Stomach smooth muscle (tissue), 2 donors: Measurements from ENCODE around the gene SMARCA2.

ENCODE experiments used
- H3K27ac ChIP-seq: one replicate; pipeline ENCODE4 v1.7.0; 2013; ENCODE audit warnings: mild to moderate bottlenecking, low read length, inconsistent platforms
- H3K27me3 ChIP-seq, 2 donors: one replicate each; pipeline ENCODE4 v1.7.0; 2013; ENCODE audit warnings: low read length in 2 of 2; ENCODE audit not compliant: insufficient read depth in 2 of 2, control insufficient read depth in 1 of 2
- H3K36me3 ChIP-seq, 2 donors: one replicate each; pipeline ENCODE4 v1.7.0; 2013; ENCODE audit warnings: low read length in 2 of 2; ENCODE audit not compliant: control insufficient read depth in 2 of 2, insufficient read depth in 2 of 2
- H3K4me1 ChIP-seq: one replicate; pipeline ENCODE4 v1.7.0; 2013; ENCODE audit warnings: low read length; ENCODE audit not compliant: control insufficient read depth, insufficient read depth
- H3K4me3 ChIP-seq, 2 donors: one replicate each; pipeline ENCODE4 v1.7.0; 2013; ENCODE audit warnings: low read length in 2 of 2
- H3K9ac ChIP-seq, 2 donors: one replicate each; pipeline ENCODE4 v1.7.0; 2013; ENCODE audit warnings: low read length in 2 of 2, mild to moderate bottlenecking in 1 of 2
- H3K9me3 ChIP-seq, 2 donors: one replicate each; pipeline ENCODE4 v1.7.0; 2013; ENCODE audit warnings: low read length in 2 of 2; ENCODE audit not compliant: control insufficient read depth in 2 of 2
- donor health status: healthy.
- donor health status: Pancreatic carcinoma.

The SMARCA2 gene

DNA sequence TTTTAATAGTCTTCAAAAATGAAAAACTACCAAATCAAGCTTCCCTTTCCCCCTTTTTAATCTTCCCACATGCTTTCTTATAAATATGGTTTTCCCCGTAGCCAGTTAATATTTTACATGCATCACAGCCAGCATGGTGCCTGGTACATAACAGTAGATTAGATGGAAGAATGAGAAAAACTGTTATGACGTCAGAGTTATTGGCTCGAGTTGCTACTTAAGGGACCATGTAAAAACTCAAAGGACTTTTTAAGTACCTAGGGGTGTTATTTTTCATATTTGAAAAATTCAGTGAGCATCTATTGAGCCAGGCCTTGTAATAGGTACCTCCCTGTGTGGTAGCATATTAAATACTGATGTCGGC is 176.4 kb downstream of the SMARCA2 start:
- Histone ChIP-seq H3K36me3 (peaks cover 31 to 38% of the 10 kb centered on the region in 2 donors), H3K4me3 (no peak overlapping the region), H3K27me3 (no peaks in the 10 kb centered on the region), H3K27ac (no peak overlapping the region), H3K9ac (no peak overlapping the region), H3K9me3 (no peaks in the 10 kb centered on the region), H3K4me1 (no peaks in the 10 kb centered on the region)

DNA sequence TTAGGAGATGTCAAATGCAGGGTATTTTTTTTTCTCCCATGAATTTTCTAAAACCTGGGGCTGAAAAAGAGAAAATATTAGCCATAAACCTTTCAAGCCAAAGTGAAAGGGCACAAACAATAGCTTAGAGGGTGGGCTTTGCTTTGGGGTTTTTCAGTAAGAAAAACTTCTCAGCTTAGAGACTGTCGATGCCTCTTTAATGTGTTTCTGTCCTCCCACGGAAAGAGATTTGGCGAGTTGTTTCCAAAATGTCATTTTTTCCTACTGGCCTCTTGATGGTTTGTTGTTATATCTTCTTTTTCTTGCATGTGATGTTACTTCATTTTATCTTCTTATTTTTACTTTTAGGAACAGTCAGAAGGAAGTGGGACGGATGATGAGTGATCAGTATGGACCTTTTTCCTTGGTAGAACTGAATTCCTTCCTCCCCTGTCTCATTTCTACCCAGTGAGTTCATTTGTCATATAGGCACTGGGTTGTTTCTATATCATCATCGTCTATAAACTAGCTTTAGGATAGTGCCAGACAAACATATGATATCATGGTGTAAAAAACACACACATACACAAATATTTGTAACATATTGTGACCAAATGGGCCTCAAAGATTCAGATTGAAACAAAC is 177.3 kb downstream of the SMARCA2 start:
- Histone ChIP-seq H3K36me3 (peaks cover 25 to 34% of the 10 kb centered on the region in 2 donors), H3K4me3 (no peak overlapping the region), H3K27me3 (no peaks in the 10 kb centered on the region), H3K9ac (no peak overlapping the region), H3K4me1 (no peaks in the 10 kb centered on the region), H3K27ac (no peak overlapping the region), H3K9me3 (no peaks in the 10 kb centered on the region)

DNA sequence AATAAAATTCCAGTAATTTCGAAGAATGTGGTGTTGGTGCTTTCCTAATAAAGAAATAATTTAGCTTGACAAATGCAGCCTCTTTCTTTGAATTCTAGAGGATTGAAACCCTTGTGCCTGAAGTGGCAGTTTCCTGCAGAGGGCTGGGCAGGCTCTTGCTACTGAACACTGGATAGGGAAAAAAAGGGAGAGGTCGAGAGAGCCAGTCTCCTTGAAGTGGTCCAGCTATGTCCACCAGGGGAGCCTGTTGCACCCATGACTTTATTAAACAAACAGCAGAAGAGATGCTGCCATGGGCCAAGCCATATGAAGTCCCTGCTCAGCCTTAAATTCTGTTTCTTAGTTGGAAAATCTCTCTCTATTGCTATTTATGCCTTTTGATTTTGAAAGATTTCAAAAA is 178.4 kb downstream of the SMARCA2 start:
- no peaks in the 10 kb centered on the region for H3K4me1 ChIP-seq
- H3K36me3 ChIP-seq: peaks cover 23 to 34% of the 10 kb centered on the region in 2 donors

DNA sequence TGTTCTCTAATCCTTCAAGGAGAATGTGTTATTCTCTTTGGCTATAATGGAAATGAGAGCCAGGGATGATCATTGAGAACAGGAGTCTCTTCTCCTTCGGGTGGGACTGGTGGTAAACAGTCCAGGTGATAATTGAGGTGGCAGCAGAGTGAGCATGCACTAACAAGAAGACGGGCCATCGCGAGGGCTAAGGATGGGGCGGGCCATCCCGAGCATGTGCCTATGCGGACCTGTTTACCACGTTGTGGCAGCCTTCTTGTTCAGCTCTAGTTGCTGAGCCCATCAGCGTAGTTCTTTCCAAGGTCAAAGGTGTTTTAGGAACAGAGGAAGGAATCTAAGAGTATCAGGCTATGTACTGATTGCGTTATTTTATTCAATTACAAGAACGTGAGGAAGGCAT is 180.1 kb downstream of the SMARCA2 start:
- no peak overlapping the region for H3K27ac ChIP-seq

More for the DNA sequence above, 178.4 kb downstream of the SMARCA2 start:
- H3K27me3 ChIP-seq: no peaks in the 10 kb centered on the region
- no peak overlapping the region for H3K9ac ChIP-seq
- H3K4me3 ChIP-seq: no peak overlapping the region
- no peaks in the 10 kb centered on the region for H3K9me3 ChIP-seq
- no peak overlapping the region for H3K27ac ChIP-seq

DNA sequence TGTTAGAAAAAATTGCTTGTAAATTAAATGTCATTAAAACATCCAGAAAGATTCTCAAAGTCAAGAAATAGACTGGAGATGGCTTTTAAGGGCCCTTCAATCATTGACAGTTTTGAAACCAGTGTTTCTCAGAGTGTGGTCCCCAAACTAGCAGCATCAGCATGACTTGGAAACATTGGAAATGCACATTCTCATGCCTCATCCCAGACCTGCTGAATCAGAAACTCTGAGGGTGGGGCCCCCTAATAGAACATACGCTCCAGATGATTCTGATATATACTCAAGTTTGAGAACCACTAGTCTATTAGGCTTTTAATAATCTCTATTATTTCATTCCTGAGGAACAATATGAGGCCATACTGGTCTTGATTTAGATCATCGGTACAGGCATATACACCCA is 181.6 kb downstream of the SMARCA2 start:
- peaks cover 10 to 21% of the 10 kb centered on the region in 2 donors for H3K36me3 ChIP-seq
- H3K4me3 ChIP-seq: no peak overlapping the region
- H3K27me3 ChIP-seq: no peaks in the 10 kb centered on the region
- H3K9ac ChIP-seq: no peak overlapping the region
- peaks cover 0 to 6% of the 10 kb centered on the region in 2 donors for H3K9me3 ChIP-seq
- H3K27ac ChIP-seq: no peak overlapping the region
- H3K4me1 ChIP-seq: no peaks in the 10 kb centered on the region

More for the DNA sequence above, 180.1 kb downstream of the SMARCA2 start:
- no peaks in the 10 kb centered on the region for H3K27me3 ChIP-seq
- peaks cover 16 to 26% of the 10 kb centered on the region in 2 donors for H3K36me3 ChIP-seq
- no peaks in the 10 kb centered on the region for H3K4me1 ChIP-seq
- peaks cover 0 to 3% of the 10 kb centered on the region in 2 donors for H3K9me3 ChIP-seq
- H3K4me3 ChIP-seq: no peak overlapping the region
- H3K9ac ChIP-seq: no peak overlapping the region

DNA sequence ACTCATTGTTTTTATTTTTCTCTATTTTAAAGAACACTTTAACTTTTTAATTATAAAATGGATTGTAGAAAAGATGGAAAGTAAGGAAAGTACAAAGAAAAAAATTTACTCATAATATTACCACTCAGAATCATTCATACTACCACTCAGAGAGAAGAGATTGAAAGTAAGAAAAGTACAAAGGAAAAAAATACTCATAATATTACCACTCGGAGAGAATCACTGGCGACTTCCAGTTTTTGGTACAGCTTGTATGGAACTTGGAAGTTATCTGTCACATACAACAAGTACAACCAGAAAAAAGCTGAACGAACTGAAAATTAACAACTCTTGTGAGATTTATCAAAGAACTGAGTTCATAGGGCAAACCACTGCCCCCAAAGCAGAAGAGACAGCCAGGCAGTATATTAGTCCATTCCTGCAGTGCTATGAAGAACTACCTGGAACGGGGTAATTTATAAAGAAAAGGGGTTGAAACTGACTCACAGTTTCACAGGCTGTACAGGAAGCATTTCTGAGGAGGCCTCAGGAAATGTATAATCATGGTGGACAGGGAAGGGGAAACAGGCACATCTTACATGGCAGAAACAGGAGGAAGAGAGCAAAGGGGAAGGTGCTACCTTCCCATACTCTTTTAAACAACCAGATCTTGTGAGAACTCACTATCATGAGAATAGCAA is 183.9 kb downstream of the SMARCA2 start:
- H3K27me3 ChIP-seq: no peaks in the 10 kb centered on the region
- no peaks in the 10 kb centered on the region for H3K4me1 ChIP-seq
- H3K27ac ChIP-seq: no peak overlapping the region
- peaks cover 0 to 6% of the 10 kb centered on the region in 2 donors for H3K9me3 ChIP-seq
- H3K4me3 ChIP-seq: no peak overlapping the region
- peaks cover 6 to 10% of the 10 kb centered on the region in 2 donors for H3K36me3 ChIP-seq
- no peak overlapping the region for H3K9ac ChIP-seq

DNA sequence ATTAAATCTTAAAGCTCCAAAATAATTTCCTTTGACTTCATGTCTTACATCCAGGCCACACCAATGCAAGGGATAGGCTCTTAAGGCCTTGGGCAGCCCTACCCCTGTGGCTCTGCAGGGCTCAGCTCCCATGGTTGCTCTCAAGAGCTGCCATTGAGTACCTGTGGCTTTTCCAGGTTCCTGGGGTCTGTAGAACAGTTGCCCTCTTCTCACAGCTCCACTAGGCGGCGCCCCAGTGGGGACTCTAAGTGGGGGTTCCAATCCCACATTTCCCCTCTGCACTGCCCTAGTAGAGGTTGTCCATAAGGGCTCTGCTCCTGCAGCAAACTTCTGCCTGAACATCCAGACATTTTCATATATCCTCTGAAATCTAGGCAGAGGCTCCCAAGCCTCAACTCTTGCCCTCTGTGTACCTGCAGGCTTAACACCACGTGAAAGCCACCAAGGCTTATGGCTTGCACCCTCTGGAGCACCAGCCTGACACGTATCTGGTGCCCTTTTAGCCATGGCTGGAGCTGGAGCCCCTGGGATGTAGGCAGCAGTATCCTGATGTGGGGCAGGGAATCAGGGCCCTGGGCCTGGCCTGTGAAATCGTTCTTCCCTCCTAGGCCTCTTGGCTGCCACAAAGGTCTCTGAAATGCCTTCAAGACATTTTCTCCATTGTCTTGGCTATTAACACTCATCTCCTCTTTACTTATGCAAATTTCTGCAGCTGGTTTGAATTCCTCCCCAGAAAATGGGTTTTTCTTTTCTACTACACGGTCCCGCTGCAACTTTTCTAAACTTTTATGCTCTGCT is 185.1 kb downstream of the SMARCA2 start:
- Histone ChIP-seq H3K4me1 (no peaks in the 10 kb centered on the region), H3K27me3 (no peaks in the 10 kb centered on the region), H3K27ac (no peak overlapping the region), H3K36me3 (peaks cover 6% of the 10 kb centered on the region in 2 donors), H3K9ac (no peak overlapping the region), H3K4me3 (no peak overlapping the region), H3K9me3 (peaks cover 0 to 6% of the 10 kb centered on the region in 2 donors)

DNA sequence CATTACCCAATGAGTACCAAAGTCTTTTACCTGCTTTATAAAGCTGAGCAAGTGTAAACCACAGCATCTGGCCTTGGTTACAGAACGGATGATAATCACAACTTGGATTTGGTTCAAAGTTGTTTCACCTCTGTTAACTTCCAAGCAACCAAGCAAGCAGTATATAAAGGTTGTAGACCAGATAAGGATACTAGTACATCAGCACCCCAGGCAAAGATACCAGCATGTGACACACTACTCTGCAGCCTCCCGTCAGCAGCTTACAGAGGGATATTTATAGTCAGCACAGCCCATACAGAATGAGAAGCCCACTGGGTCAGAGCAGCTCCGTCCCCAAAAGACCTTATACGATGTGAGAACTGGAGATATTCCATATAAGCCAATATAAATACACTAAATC is 193.3 kb downstream of the SMARCA2 start:
- no peaks in the 10 kb centered on the region for H3K27me3 ChIP-seq
- H3K36me3 ChIP-seq: no peaks in the 10 kb centered on the region
- no peaks in the 10 kb centered on the region for H3K9me3 ChIP-seq
- no peak overlapping the region for H3K9ac ChIP-seq
- no peak overlapping the region for H3K27ac ChIP-seq
- no peak overlapping the region for H3K4me3 ChIP-seq
- no peaks in the 10 kb centered on the region for H3K4me1 ChIP-seq

DNA sequence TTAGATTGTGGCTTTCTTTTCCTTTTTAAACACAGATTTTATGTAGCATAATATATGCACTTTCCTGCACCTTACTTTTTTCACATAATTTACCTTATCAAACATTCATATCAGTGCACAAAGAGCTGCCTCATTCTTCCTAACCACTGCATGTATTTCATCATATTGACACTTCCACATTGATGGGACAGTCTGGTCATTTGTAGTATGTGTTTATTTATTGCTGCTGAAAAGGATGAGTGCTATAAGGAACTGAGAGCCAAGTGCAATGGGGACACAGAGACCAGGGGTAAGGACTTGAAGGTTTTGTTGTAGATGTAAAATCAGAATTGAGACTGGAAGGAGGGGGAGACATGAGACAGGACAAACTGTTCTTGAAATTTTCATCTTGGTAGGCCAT is 193.8 kb downstream of the SMARCA2 start:
- no peak overlapping the region for H3K27ac ChIP-seq
- no peak overlapping the region for H3K4me3 ChIP-seq
- H3K9me3 ChIP-seq: no peaks in the 10 kb centered on the region
- H3K27me3 ChIP-seq: no peaks in the 10 kb centered on the region
- H3K4me1 ChIP-seq: no peaks in the 10 kb centered on the region
- H3K9ac ChIP-seq: no peak overlapping the region
- no peaks in the 10 kb centered on the region for H3K36me3 ChIP-seq

DNA sequence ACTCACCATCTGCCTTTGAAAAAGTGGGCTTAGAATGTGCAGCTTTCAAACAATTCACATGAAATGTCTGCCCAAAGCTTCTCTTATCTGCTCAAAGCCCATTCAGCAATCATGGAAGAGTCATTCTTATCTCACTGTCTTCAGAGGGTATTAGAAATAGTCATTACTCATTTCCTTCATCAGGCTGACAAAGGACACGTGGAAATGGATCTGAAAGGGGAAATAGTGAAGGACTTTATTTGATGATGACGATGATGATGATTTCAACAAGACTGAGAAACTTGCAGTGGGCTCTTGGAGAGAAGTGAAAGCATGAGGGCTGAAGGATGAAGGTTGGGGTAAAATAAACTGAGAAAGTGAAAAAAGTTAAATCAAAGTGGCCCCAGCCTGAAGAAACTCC is 194.3 kb downstream of the SMARCA2 start:
- Histone ChIP-seq H3K9ac (no peak overlapping the region), H3K36me3 (no peaks in the 10 kb centered on the region), H3K9me3 (no peaks in the 10 kb centered on the region), H3K27ac (no peak overlapping the region), H3K4me1 (no peaks in the 10 kb centered on the region), H3K4me3 (no peak overlapping the region), H3K27me3 (no peaks in the 10 kb centered on the region)
